DND-41 (cell line): ENCODE measurements around the gene TULP4.
"Not testable (repeated sequence)": the region's sequence is repeated elsewhere in the genome, so short reads cannot be mapped to it uniquely, and the experiment has no call there.

Source experiments
- ATAC-seq: fragments of 200-7000 bp; cut with Tn5 transposase; 3 replicates; pipeline ENCODE4 v1.9.1; 2021; ENCODE audit warnings: low read depth; ENCODE audit not compliant: insufficient read depth
- DNase-seq: peaks from one replicate; pipeline ENCODE4 v3.0.0-alpha.2; 2020
- H2AFZ ChIP-seq: 2 replicates; pipeline ENCODE4 v1.6.0; 2012; ENCODE audit warnings: low read depth, low read length
- H3K27ac ChIP-seq: 2 replicates; pipeline ENCODE4 v1.5.1; 2012; ENCODE audit warnings: low read length, inconsistent platforms
- H3K27me3 ChIP-seq: fragments of 200-600 bp; sonication (generic); 2 replicates; pipeline ENCODE4 v1.6.0; 2012; ENCODE audit warnings: low read length, mild to moderate bottlenecking, inconsistent platforms; ENCODE audit not compliant: insufficient read depth, poor library complexity
- H3K36me3 ChIP-seq: 2 replicates; pipeline ENCODE4 v1.5.1; 2012; ENCODE audit warnings: low read length, inconsistent platforms; ENCODE audit not compliant: insufficient read depth
- H3K4me1 ChIP-seq: 2 replicates; pipeline ENCODE4 v1.5.1; 2012; ENCODE audit warnings: mild to moderate bottlenecking, low read length; ENCODE audit not compliant: insufficient read depth
- H3K4me2 ChIP-seq: 2 replicates; pipeline ENCODE4 v1.6.0; 2012; ENCODE audit warnings: mild to moderate bottlenecking, moderate library complexity, low read length, inconsistent platforms; ENCODE audit not compliant: insufficient read depth
- H3K4me3 ChIP-seq, 2 experiments: fragments of 200-600 bp in 1 of 2; shearing (Covaris generic) in 1 of 2; 2 replicates each; pipeline ENCODE4 v1.5.1; 2012 to 2016; ENCODE audit warnings: inconsistent platforms in 2 of 2, low read length in 2 of 2, mild to moderate bottlenecking in 2 of 2, low read depth in 1 of 2, moderate library complexity in 1 of 2
- H3K79me2 ChIP-seq: 2 replicates; pipeline ENCODE4 v1.6.0; 2012; ENCODE audit warnings: low read length, inconsistent platforms; ENCODE audit not compliant: insufficient read depth
- H3K9ac ChIP-seq: 2 replicates; pipeline ENCODE4 v1.6.0; 2012; ENCODE audit warnings: low read depth, mild to moderate bottlenecking, inconsistent platforms, low read length, moderate library complexity
- H3K9me3 ChIP-seq: 2 replicates; pipeline ENCODE4 v1.5.1; 2012; ENCODE audit warnings: low read length, moderate library complexity, mild to moderate bottlenecking, inconsistent platforms; ENCODE audit not compliant: insufficient read depth, severe bottlenecking
- H4K20me1 ChIP-seq: 2 replicates; pipeline ENCODE4 v1.6.0; 2012; ENCODE audit warnings: low read length; ENCODE audit not compliant: insufficient read depth
- CTCF ChIP-seq: IDR thresholded peaks from 2 replicates; pipeline ENCODE4 v1.5.1; 2012; ENCODE audit warnings: borderline replicate concordance, low read length, moderate library complexity, mild to moderate bottlenecking; ENCODE audit not compliant: poor library complexity, severe bottlenecking; ENCODE audit errors: extremely low read depth
- EZH2 ChIP-seq: IDR thresholded peaks from 3 replicates; pipeline ENCODE4 v1.6.1; 2012; ENCODE audit warnings: borderline replicate concordance, low read depth, mild to moderate bottlenecking, moderate library complexity, low read length, inconsistent platforms; ENCODE audit not compliant: severe bottlenecking

The TULP4 gene

GRCh38 chr6:158334534-158334933 is 22.3 kb downstream of the TULP4 start:
- no peak overlapping the region for H3K4me3 ChIP-seq
- H3K4me1 ChIP-seq, result no peaks in the 10 kb centered on the region
- H2AFZ ChIP-seq, result no peak overlapping the region
- no peak for TF ChIP-seq EZH2
- TF ChIP-seq CTCF, result no peak
- no peaks in the 10 kb centered on the region for H3K27me3 ChIP-seq
- H3K27ac ChIP-seq, result no peak overlapping the region
- H3K9me3 ChIP-seq, result peaks cover 20% of the 10 kb centered on the region
- H4K20me1 ChIP-seq, result no peaks in the 10 kb centered on the region
- DNase-seq (no peak), ATAC-seq (no peak)
- peaks cover 19% of the 10 kb centered on the region for H3K79me2 ChIP-seq
- H3K36me3 ChIP-seq, result peaks cover 17% of the 10 kb centered on the region; the same call in 1 of the 2 replicates
- H3K4me2 ChIP-seq, result no peak overlapping the region
- no peak overlapping the region for H3K9ac ChIP-seq

- Histone ChIP-seq H3K9me3 (peaks cover 16% of the 10 kb centered on the region), H3K4me2 (no peak overlapping the region), H3K9ac (no peak overlapping the region), H3K27ac (no peak overlapping the region), H3K4me3 (no peak overlapping the region), H3K36me3 (peaks cover 10% of the 10 kb centered on the region; the same call in 1 of the 2 replicates), H2AFZ (no peak overlapping the region), H4K20me1 (no peaks in the 10 kb centered on the region), H3K79me2 (peaks cover 13% of the 10 kb centered on the region), H3K4me1 (no peaks in the 10 kb centered on the region), H3K27me3 (no peaks in the 10 kb centered on the region)
- ATAC-seq (no peak), DNase-seq (no peak)
- no peak for TF ChIP-seq EZH2
- TF ChIP-seq CTCF, result no peak
Measured at GRCh38 chr6:158337332-158337731, 25.1 kb downstream of the TULP4 start.

- TF ChIP-seq EZH2 (no peak), CTCF (no peak)
- Histone ChIP-seq H3K4me1 (no peaks in the 10 kb centered on the region), H3K27ac (no peak overlapping the region), H3K9ac (no peak overlapping the region), H3K9me3 (peaks cover 9% of the 10 kb centered on the region), H4K20me1 (no peaks in the 10 kb centered on the region), H3K4me2 (no peak overlapping the region), H2AFZ (no peak overlapping the region), H3K27me3 (no peaks in the 10 kb centered on the region), H3K4me3 (no peak overlapping the region), H3K79me2 (peaks cover 10% of the 10 kb centered on the region), H3K36me3 (no peaks in the 10 kb centered on the region)
- ATAC-seq, result no peak
- DNase-seq, result no peak
Measured at GRCh38 chr6:158338311-158339112, 26.2 kb downstream of the TULP4 start.

GRCh38 chr6:158339197-158339596 is 26.9 kb downstream of the TULP4 start:
- DNase-seq, H3K9ac ChIP-seq, H2AFZ ChIP-seq, H4K20me1 ChIP-seq, H3K9me3 ChIP-seq, H3K27me3 ChIP-seq, H3K4me1 ChIP-seq, H3K79me2 ChIP-seq, H3K36me3 ChIP-seq, H3K4me2 ChIP-seq, H3K4me3 ChIP-seq, ATAC-seq, H3K27ac ChIP-seq: not testable (repeated sequence)
